GM12878 (cell line): ENCODE measurements around the gene SP4. TPM values are rescaled to one million over a fixed set of nuclear protein-coding genes. Genes with fewer than 3 reads are reported as not detected.

Experiments
- ATF7 ChIP-seq: fragments of 450-650 bp; IDR thresholded peaks from 2 replicates; pipeline ENCODE4 v1.6.1; 2016; ENCODE audit warnings: low read depth, mild to moderate bottlenecking
- BRCA1 ChIP-seq: IDR thresholded peaks from 2 replicates; pipeline ENCODE4 v1.6.1; 2011; ENCODE audit warnings: low read depth, low read length, improper control_type of control experiment
- CREB1 ChIP-seq: IDR thresholded peaks from 2 replicates; pipeline ENCODE4 v1.6.1; 2012; ENCODE audit warnings: low read depth, mild to moderate bottlenecking, inconsistent platforms
- E2F8 ChIP-seq: fragments of 450-650 bp; IDR thresholded peaks from 2 replicates; pipeline ENCODE4 v1.6.1; 2018; ENCODE audit warnings: mild to moderate bottlenecking, low read depth, moderate library complexity; ENCODE audit not compliant: partially characterized antibody
- EGR1 ChIP-seq, 2 experiments: IDR thresholded peaks; 1 replicate in 1 of 2; 2 replicates in 1 of 2; pipeline ENCODE4 v1.6.1; 2011 to 2012; ENCODE audit warnings: low read depth in 2 of 2, low read length in 2 of 2, borderline replicate concordance in 1 of 2, mild to moderate bottlenecking in 1 of 2, moderate library complexity in 1 of 2
- IKZF1 ChIP-seq: fragments of 450-650 bp; conservative IDR thresholded peaks from 2 replicates; pipeline ENCODE4 v1.6.1; 2017; ENCODE audit warnings: antibody characterized with exemption, mild to moderate bottlenecking
- IKZF2 ChIP-seq, 2 experiments: fragments of 450-650 bp; IDR thresholded peaks; 2 replicates each; pipeline ENCODE4 v1.6.1; 2017; ENCODE audit warnings: mild to moderate bottlenecking in 2 of 2, moderate library complexity in 2 of 2
- JUNB ChIP-seq: IDR thresholded peaks from 2 replicates; pipeline ENCODE4 v1.6.1; 2016; ENCODE audit warnings: antibody characterized with exemption, mild to moderate bottlenecking
- PAX8 ChIP-seq: fragments of 450-650 bp; IDR thresholded peaks from 2 replicates; pipeline ENCODE4 v1.6.1; 2017; ENCODE audit warnings: mild to moderate bottlenecking, moderate library complexity
- POLR2A ChIP-seq: IDR thresholded peaks from 2 replicates; pipeline ENCODE4 v1.6.1; 2011; ENCODE audit warnings: low read depth, mild to moderate bottlenecking, low read length
- RBBP5 ChIP-seq: fragments of 200-600 bp; sonication (generic); conservative IDR thresholded peaks from 2 replicates; pipeline ENCODE4 v1.6.1; 2016
- SMC3 ChIP-seq: IDR thresholded peaks from 2 replicates; pipeline ENCODE4 v1.6.1; 2011; ENCODE audit warnings: low read length, improper control_type of control experiment, borderline replicate concordance
- SREBF2 ChIP-seq: IDR thresholded peaks from 2 replicates; pipeline ENCODE4 v1.6.1; 2012; ENCODE audit warnings: mild to moderate bottlenecking, low read length
- STAT3 ChIP-seq: IDR thresholded peaks from 2 replicates; pipeline ENCODE4 v1.6.1; 2011; ENCODE audit warnings: low read depth, low read length, improper control_type of control experiment
- SUZ12 ChIP-seq: fragments of 200-600 bp; sonication (generic); IDR thresholded peaks from one replicate; pipeline ENCODE4 v1.6.1; 2018; ENCODE audit warnings: antibody characterized with exemption, mild to moderate bottlenecking; ENCODE audit not compliant: unreplicated experiment
- ZNF217 ChIP-seq: fragments of 450-650 bp; IDR thresholded peaks from 2 replicates; pipeline ENCODE4 v1.6.1; 2017; ENCODE audit warnings: antibody characterized with exemption, mild to moderate bottlenecking
- ZNF687 ChIP-seq: fragments of 450-650 bp; IDR thresholded peaks from 2 replicates; pipeline ENCODE4 v1.6.1; 2017; ENCODE audit warnings: mild to moderate bottlenecking, moderate library complexity
- polyA plus RNA-seq, 11 experiments: library from polyadenylated mRNA; depleted of rRNA in 4 of 11; unstranded in 6 of 11; stranded (reverse) in 5 of 11; fragments of >200 nt; fragmentation: Nextera tagmentation in 4 of 11; fragmentation: Illumina TruSeq in 1 of 11; extraction: Ambion mirVana in 4 of 11; extraction: Trizol in 1 of 11; gene quantifications; 1 replicate in 1 of 11; 2 replicates in 10 of 11; pipeline versions ENCODE4 v1.2.1 to v1.2.3, GENCODE V29; 2011 to 2016; ENCODE audit warnings: inconsistent platforms in 2 of 11, missing spikeins in 2 of 11, low read depth in 1 of 11
- total RNA-seq, 4 experiments: library from RNA; depleted of rRNA in 3 of 4; stranded (reverse); fragments of >200 nt in 3 of 4; fragmentation: Illumina TruSeq in 1 of 4; extraction: Trizol in 1 of 4; gene quantifications; 2 replicates each; pipeline versions ENCODE4 v1.2.1 to v1.2.3, GENCODE V29; 2013 to 2021

Gene SP4
- total and polyA plus RNA-seq, 10 of the 15 experiments (the other 5 are each of a cell fraction or from before 2014, with no cell fraction given) = 6.2 to 32.4 (median 16.1) TPM

- no peak for TF ChIP-seq E2F8
- TF ChIP-seq CREB1 = peak; percentile 55; the same call in 1 of the 2 replicates
- TF ChIP-seq ATF7 = peak; percentile 68
- peak; percentile 69 for TF ChIP-seq JUNB
- no peak for TF ChIP-seq PAX8
- TF ChIP-seq IKZF2 (IDR thresholded peaks at IDR 0.05) = no peak
- TF ChIP-seq EGR1 (IDR thresholded peaks at IDR 0.05; ENCODE audit: borderline replicate concordance in 1 of 2, low read depth in 2 of 2, low read length in 2 of 2) = no peak
- no peak for TF ChIP-seq SUZ12
- no peak for TF ChIP-seq ZNF217
- TF ChIP-seq SREBF2 = no peak
- no peak for TF ChIP-seq IKZF1
- no peak for TF ChIP-seq POLR2A
- no peak for TF ChIP-seq STAT3
- TF ChIP-seq BRCA1 = no peak
- no peak for TF ChIP-seq ZNF687
- TF ChIP-seq SMC3 = no peak
- no peak for TF ChIP-seq RBBP5
- TF ChIP-seq, all 136 proteins: peak for 5
Measured at GRCh38 chr7:21538936-21539495, 111.1 kb downstream of the SP4 start (continued).
